Tibial nerve (tissue), 4 donors: Measurements from ENCODE around the gene WIPF1.

ENCODE experiments used
- CTCF ChIP-seq, 5 experiments: fragments of 200-600 bp in 3 of 5; fragments of 450-650 bp in 2 of 5; sonication (generic) in 3 of 5; IDR thresholded peaks; one replicate each; pipeline ENCODE4 v1.5.1; 2016 to 2019; ENCODE audit warnings: antibody characterized with exemption in 5 of 5, mild to moderate bottlenecking in 3 of 5, moderate library complexity in 2 of 5
- EP300 ChIP-seq, 2 donors: sonication (generic); formaldehyde crosslinking; IDR thresholded peaks; one replicate each; pipeline ENCODE4 v1.6.1; 2017; ENCODE audit warnings: antibody characterized with exemption in 2 of 2, mild to moderate bottlenecking in 1 of 2
- POLR2A ChIP-seq, 2 donors: fragments of 450-650 bp; IDR thresholded peaks; one replicate each; pipeline ENCODE4 v1.6.1; 2017; ENCODE audit warnings: antibody characterized with exemption in 2 of 2, mild to moderate bottlenecking in 2 of 2, moderate library complexity in 2 of 2

GRCh38 chr2:174591740-174592139, 5.9 kb downstream of the WIPF1 start:
- no peak for TF ChIP-seq CTCF (IDR thresholded peaks at IDR 0.05)
- no peak for TF ChIP-seq POLR2A (IDR thresholded peaks at IDR 0.05)
- no peak for TF ChIP-seq EP300 (IDR thresholded peaks at IDR 0.05)
